Esophagus mucosa (tissue), 1 donor: ENCODE measurements around the gene TAF8. TPM values are rescaled to one million over a fixed set of nuclear protein-coding genes. Genes with fewer than 3 reads are reported as not detected.
"Not testable (repeated sequence)": the region's sequence is repeated elsewhere in the genome, so short reads cannot be mapped to it uniquely, and the experiment has no call there.

ENCODE experiments used
- ATAC-seq: fragments of 200-7000 bp; cut with Tn5 transposase; one replicate; pipeline ENCODE4 v1.9.1; 2020
- total RNA-seq: library from RNA; stranded (reverse); gene quantifications from one replicate; pipeline ENCODE4 v1.2.4, GENCODE V29; 2023
- donor health status: DM: yes; HTN: yes; CAD: no.

Gene TAF8
- total RNA-seq, 1 donor from 2014 or later = 13.8 TPM

- ATAC-seq = no peak
Measured at GRCh38 chr6:42029062-42029685, 21.1 kb upstream of the TAF8 start.

DNA sequence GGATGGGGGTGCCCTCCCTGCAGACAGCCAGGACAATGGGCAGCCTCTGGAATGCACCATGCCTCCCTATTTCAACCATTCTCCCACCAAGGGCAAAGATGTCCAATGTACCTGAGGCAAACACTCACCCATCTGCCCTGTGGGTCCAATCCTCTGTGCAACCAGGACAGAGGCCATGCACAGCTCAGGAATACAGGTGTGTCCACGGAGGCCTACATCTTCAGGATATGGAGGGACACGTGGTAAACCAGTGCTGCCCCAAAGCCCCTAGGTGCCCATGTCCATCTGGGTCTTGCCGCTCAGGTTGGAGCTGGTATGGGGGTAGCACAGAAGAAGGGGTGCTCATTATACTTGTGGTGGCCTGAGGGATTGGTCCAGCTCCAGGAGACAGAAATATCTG lies 20.4 kb upstream of the TAF8 start:
- ATAC-seq = no peak

- ATAC-seq = peak; percentile 11
Measured at GRCh38 chr6:42030585-42031506, 19.5 kb upstream of the TAF8 start.

- no peak for ATAC-seq
Measured at GRCh38 chr6:42032366-42032765, 18.0 kb upstream of the TAF8 start.

GRCh38 chr6:42037669-42038068 lies 12.7 kb upstream of the TAF8 start:
- ATAC-seq = not testable (repeated sequence)

- no peak for ATAC-seq
Measured at GRCh38 chr6:42038163-42038562, 12.2 kb upstream of the TAF8 start.

- ATAC-seq = no peak
Measured at GRCh38 chr6:42038811-42039408, 11.4 kb upstream of the TAF8 start.

- ATAC-seq = no peak
Measured at GRCh38 chr6:42040856-42041480, 9.4 kb upstream of the TAF8 start.

GRCh38 chr6:42041481-42042053 lies 8.8 kb upstream of the TAF8 start:
- no peak for ATAC-seq

GRCh38 chr6:42042108-42042507 lies 8.2 kb upstream of the TAF8 start:
- ATAC-seq = no peak

- peak; percentile 75 for ATAC-seq
Measured at GRCh38 chr6:42043787-42044475, 6.4 kb upstream of the TAF8 start.

DNA sequence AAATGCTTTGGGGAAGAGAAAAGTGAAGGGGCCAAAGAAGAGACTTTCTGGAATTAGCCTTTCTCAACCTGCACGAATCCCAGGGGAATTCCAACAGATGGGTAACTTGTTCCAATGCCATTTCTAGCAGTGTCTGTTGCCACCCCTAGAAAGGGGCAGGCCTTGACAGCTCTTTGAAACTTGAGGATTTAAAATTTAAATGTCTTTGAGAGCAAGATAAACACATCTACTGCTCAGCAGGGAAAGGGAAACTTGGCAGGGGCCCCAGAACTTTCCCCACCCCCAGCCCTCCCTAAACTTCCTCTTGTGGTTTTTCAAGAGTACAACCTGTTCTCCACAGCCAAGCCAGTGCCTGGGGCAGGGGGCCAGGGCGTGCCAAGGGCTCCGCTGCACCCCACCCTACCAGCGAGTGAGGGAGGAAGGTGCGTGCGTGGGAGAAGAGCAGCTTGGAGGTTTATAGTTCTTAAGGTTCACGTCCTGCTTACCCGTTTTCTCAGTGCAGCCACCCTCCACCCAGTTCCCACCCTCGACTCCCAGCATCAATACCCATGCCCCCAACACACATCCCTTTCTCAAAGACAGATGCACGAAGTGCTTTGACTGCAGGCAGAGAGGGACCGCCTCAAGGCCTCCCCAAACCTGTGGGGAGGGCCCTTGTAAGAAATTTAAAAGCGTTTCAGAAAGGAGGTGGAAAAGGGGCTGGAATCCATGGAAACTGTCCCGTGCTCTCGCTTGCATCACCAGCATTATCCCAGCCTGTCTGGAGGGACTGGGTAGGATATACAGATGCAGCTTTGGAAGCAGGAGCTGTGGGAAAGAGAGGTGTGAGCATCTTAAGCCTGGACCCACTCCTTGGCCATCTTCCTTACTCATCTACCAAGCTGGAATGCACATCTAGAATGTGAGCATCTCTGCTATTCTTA lies 4.5 kb upstream of the TAF8 start:
- ATAC-seq = peak; percentile 82

DNA sequence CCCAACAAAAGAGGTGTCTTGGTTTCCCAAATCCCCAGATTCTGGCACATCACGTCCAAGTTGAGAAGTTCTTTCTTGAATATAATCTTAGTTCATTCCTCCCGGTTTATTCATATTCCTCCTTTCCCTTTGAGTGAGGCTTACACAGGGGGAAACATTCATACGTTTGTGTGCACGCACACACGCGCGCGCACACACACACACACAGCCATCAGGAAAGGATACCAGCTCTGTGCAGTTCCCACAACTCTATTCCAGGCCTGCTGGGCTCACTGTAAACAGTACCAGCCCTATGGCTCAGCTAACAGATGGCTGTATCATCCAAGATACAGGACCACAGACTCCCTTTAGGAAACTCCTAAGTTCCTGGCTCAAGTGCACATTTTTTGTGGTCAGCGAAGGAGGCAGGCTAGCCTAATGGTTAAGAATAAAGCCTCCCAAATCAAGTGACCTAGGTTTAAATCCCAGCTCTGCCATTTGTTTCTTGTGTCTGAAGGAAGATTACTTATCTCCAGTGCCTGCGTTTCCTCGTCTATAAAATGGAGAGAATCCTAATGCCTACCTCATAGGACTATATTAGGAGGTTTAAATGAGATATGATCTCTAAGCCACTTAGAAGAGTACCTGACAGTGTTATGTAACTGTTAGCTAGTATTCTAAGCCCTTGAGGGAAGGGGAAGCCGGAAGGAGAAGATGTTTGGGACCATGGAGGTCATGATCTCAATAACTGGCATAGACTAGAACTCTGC lies 3.7 kb upstream of the TAF8 start:
- no peak for ATAC-seq

- no peak for ATAC-seq
Measured at GRCh38 chr6:42047213-42047590, 3.1 kb upstream of the TAF8 start.

GRCh38 chr6:42047790-42048405 lies 2.4 kb upstream of the TAF8 start:
- ATAC-seq = no peak

DNA sequence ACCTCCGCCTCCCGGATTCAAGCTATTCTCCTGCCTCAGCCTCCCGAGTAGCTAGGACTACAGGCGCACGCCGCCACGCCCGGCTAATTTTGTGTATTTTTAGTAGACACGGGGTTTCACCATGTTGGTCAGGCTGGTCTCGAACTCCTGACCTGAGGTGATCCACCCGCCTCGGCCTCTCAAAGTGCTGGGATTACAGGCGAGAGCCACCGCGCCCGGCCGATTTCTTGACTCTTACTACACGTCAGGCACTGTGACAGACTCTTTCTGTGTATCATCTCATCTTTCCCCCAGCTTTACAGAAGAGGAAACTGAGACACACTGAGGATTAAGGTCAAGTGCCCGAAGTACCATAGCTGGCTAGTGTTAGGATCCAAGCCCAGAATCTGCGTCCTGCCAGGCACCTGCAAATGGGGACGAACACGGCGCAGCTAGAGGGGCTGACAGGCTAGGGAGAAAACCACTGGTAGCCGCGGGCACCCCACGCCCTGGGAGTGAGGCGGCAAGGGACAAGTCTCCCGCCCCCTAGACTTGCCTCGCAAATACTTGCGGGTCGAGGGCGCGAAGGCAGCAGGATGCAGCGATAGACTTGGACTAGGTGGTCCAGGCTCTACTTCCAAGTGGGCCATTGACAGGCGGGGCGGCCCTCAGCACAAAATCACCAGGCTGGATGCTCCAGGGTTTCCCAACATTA lies 1.1 kb upstream of the TAF8 start:
- ATAC-seq = no peak

GRCh38 chr6:42049948-42050296 lies 402 bp upstream of the TAF8 start:
- ATAC-seq = no peak

GRCh38 chr6:42051268-42051653 lies 937 bp downstream of the TAF8 start:
- no peak for ATAC-seq

DNA sequence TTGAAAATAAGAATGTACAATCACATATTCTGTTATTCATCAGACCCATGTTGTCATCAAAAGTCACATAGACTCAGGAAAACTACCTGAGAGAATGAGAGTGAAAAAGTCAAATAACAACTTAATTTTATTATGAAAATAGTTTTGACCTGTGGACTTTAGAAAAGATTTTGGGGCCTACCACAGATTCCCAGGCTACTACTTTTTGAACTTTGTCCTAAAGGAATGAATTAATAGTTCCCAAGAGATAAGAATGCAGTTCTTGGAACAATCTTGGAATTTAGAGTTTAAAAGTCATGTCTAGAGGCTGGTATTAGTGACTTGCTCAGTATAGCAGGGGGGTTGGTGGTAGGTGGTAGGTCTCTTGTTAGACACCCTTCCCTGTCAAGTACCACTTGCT lies 3.3 kb downstream of the TAF8 start:
- no peak for ATAC-seq
